ENCODE data around the gene MOAP1. TPM values are rescaled to one million over a fixed set of nuclear protein-coding genes. Genes with fewer than 3 reads are reported as not detected.

The MOAP1 gene
- polyA plus RNA-seq, 2 of the 4 experiments (the other 2 are of a cell fraction): 13.5 to 23.9 TPM

- TF ChIP-seq REST (IDR thresholded peaks at IDR 0.05) (no peak), BHLHE40 (IDR thresholded peaks at IDR 0.05; ENCODE audit: low read depth, low read length) (no peak)
These were observed 23.0 kb upstream of the MOAP1 start (continued) for GRCh38 chr14:93207468-93208308.

GRCh38 chr14:93206793-93207467 lies 22.2 kb upstream of the MOAP1 start, which contains the start of the genes GON7 and UBR7:
Gene GON7, minus strand, starts transcription at chr14:93207065. Its CDS starts 28 bp downstream, at chr14:93207037.
Gene UBR7, plus strand, starts transcription at chr14:93207256. Its CDS starts 36 bp downstream, at chr14:93207292.
- ChIA-PET CTCF (interaction anchor here (0.5 to 4.0 kb wide), 41 partner anchors 9 to 412 kb away, joined by 3 to 33 read pairs (median 4); partner anchors contain the start of gene ITPK1), POLR2A (interaction anchor here (0.6 to 3.6 kb wide), 8 partner anchors 12 to 80 kb away, joined by 3 to 25 read pairs (median 6); partner anchors contain the start of genes LYSET and MOAP1)
- ATAC-seq: peak; percentile 94 to 96
- peaks cover 24% of the 10 kb centered on the region for H3K4me1 ChIP-seq
- peak within 1 kb of the TSS; percentile 84 to 91 for H3K27ac ChIP-seq
- peak within 1 kb of the TSS; percentile 93 for H3K4me2 ChIP-seq
- peak; percentile 90 to 97 for DNase-seq (ENCODE audit: low read depth in 1 of 2, low spot score in 1 of 2)
- H3K4me3 ChIP-seq: peak within 1 kb of the TSS; percentile 69
- TF ChIP-seq ZFP36 (IDR thresholded peaks at IDR 0.05; ENCODE audit: borderline replicate concordance, partially characterized antibody) (no peak), ZSCAN20 (CRISPR knock-in tag; IDR thresholded peaks at IDR 0.05) (no peak), ZC3H11A (IDR thresholded peaks at IDR 0.05) (no peak), PHF8 (IDR thresholded peaks at IDR 0.05; ENCODE audit: borderline replicate concordance, low read depth) (peak; percentile 56; the same call in 1 of the 2 replicates), ELK1 (IDR thresholded peaks at IDR 0.05; ENCODE audit: low read depth, low read length) (no peak), FOSL2 (IDR thresholded peaks at IDR 0.05) (no peak), FOSL2 (CRISPR knock-in tag; IDR thresholded peaks at IDR 0.05) (0 out of 2 replicates have a peak, but pooled peaks have one; percentile 5), GATA3 (IDR thresholded peaks at IDR 0.05; ENCODE audit: borderline replicate concordance) (0 out of 2 replicates have a peak, but pooled peaks have one; percentile 12), JUN (IDR thresholded peaks at IDR 0.05) (peak; percentile 32 to 61; a peak in 3 of 5 replicates), BCL3 (IDR thresholded peaks at IDR 0.05) (0 out of 3 replicates have a peak, but pooled peaks have one; percentile 63), E2F6 (IDR thresholded peaks at IDR 0.05; ENCODE audit: borderline replicate concordance, low read depth) (peak; percentile 94), HOXB13 (CRISPR knock-in tag; IDR thresholded peaks at IDR 0.05; ENCODE audit: low read depth) (no peak), CTCF (IDR thresholded peaks at IDR 0.05) (no peak), RAD21 (conservative IDR thresholded peaks at IDR 0.05 in 1 of 2, IDR thresholded peaks at IDR 0.05 in 1 of 2) (no peak), POLR2A (IDR thresholded peaks at IDR 0.05; ENCODE audit: low read length) (peak; percentile 80), CHD2 (IDR thresholded peaks at IDR 0.05; ENCODE audit: low read length, partially characterized antibody) (no peak), MAX (IDR thresholded peaks at IDR 0.05) (peak; percentile 89)
- WGBS (ENCODE audit: missing lambda C conversion rate): 1% methylated on average over 31 of the region's 65 CpGs
- H3K9me3 ChIP-seq: no peaks in the 10 kb centered on the region
- FAIRE-seq: no peak
